ENCODE results near the gene ARRDC2. TPM values are rescaled to one million over a fixed set of nuclear protein-coding genes. Genes with fewer than 3 reads are reported as not detected.

Gene ARRDC2
- total and polyA plus RNA-seq, 10 of the 15 experiments (the other 5 are each of a cell fraction or from before 2014, with no cell fraction given): 0.48 to 10.1 (median 4.8) TPM

GRCh38 chr19:18007917-18008673 is at the start of gene ARRDC2 (continued):
- no peak for TF ChIP-seq SPI1 (IDR thresholded peaks at IDR 0.05; ENCODE audit: borderline replicate concordance, insufficient read depth, low read depth, low read length)
- no peak for TF ChIP-seq SKIL (IDR thresholded peaks at IDR 0.05; ENCODE audit: low read depth, poor library complexity, severe bottlenecking)
- no peak for TF ChIP-seq EZH2 (IDR thresholded peaks at IDR 0.05; ENCODE audit: borderline replicate concordance, control insufficient read depth, low read depth, low read length)
- TF ChIP-seq GABPA (IDR thresholded peaks at IDR 0.05; ENCODE audit: low read depth): no peak
- TF ChIP-seq ZZZ3 (IDR thresholded peaks at IDR 0.05; ENCODE audit: control insufficient read depth, insufficient read length, low read depth): no peak
- TF ChIP-seq MYB (IDR thresholded peaks at IDR 0.05; ENCODE audit: borderline replicate concordance, low read depth, low read length): no peak
- 0 out of 4 replicates have a peak, but pooled peaks of 1 of the 2 experiments have one; percentile 9 for TF ChIP-seq BHLHE40 (IDR thresholded peaks at IDR 0.05; ENCODE audit: borderline replicate concordance in 1 of 2, low read depth in 2 of 2, low read length in 1 of 2)
- TF ChIP-seq SRF (IDR thresholded peaks at IDR 0.05; ENCODE audit: low read depth in 2 of 2, low read length in 2 of 2): no peak
- TF ChIP-seq ZBTB40 (IDR thresholded peaks at IDR 0.05; ENCODE audit: borderline replicate concordance): no peak
- no peak for TF ChIP-seq CHD2 (IDR thresholded peaks at IDR 0.05; ENCODE audit: borderline replicate concordance, low read depth, low read length)
- TF ChIP-seq TARDBP (IDR thresholded peaks at IDR 0.05; ENCODE audit: borderline replicate concordance): no peak
- TF ChIP-seq TAF1 (IDR thresholded peaks at IDR 0.05; ENCODE audit: borderline replicate concordance, low read depth, low read length): no peak
- TF ChIP-seq SMAD5 (IDR thresholded peaks at IDR 0.05; ENCODE audit: low read depth): no peak
- TF ChIP-seq BACH1 (IDR thresholded peaks at IDR 0.05; ENCODE audit: borderline replicate concordance): peak; percentile 61; the same call in 1 of the 2 replicates
- TF ChIP-seq FOXM1 (IDR thresholded peaks at IDR 0.05; ENCODE audit: low read depth, low read length): no peak
- TF ChIP-seq ZNF622 (IDR thresholded peaks at IDR 0.05): no peak
- TF ChIP-seq NFXL1 (IDR thresholded peaks at IDR 0.05; ENCODE audit: borderline replicate concordance): no peak
- no peak for TF ChIP-seq HDAC2 (IDR thresholded peaks at IDR 0.05)
- TF ChIP-seq EGR1 (IDR thresholded peaks at IDR 0.05; ENCODE audit: borderline replicate concordance in 1 of 2, low read depth in 2 of 2, low read length in 2 of 2): 0 out of 3 replicates have a peak, but pooled peaks of 1 of the 2 experiments have one; percentile 18
- no peak for TF ChIP-seq SIX5 (IDR thresholded peaks at IDR 0.05; ENCODE audit: low read depth, low read length, severe bottlenecking)
- TF ChIP-seq NR2F1 (conservative IDR thresholded peaks at IDR 0.05): no peak
- TF ChIP-seq RCOR1 (conservative IDR thresholded peaks at IDR 0.05; ENCODE audit: low read depth, low read length): no peak
- TF ChIP-seq CHD1 (IDR thresholded peaks at IDR 0.05; ENCODE audit: low read depth, low read length): no peak
- no peak for TF ChIP-seq ETV6 (conservative IDR thresholded peaks at IDR 0.05 in 1 of 2, IDR thresholded peaks at IDR 0.05 in 1 of 2; ENCODE audit: borderline replicate concordance in 1 of 2, low read depth in 1 of 2)

All from GM12878 (cell line).